Lower leg skin (tissue), 3 donors: ENCODE data around the gene GLB1L2.

Source experiments
- POLR2A ChIP-seq, 2 donors: fragments of 450-650 bp; IDR thresholded peaks; one replicate each; pipeline ENCODE4 v1.6.1; 2016 to 2017; ENCODE audit warnings: antibody characterized with exemption in 2 of 2, mild to moderate bottlenecking in 1 of 2, moderate library complexity in 1 of 2
- TF ChIP-seq, protein P1 (sequence below), 3 donors: fragments of 450-650 bp; IDR thresholded peaks; one replicate each; pipeline ENCODE4 v1.5.1; 2016; ENCODE audit warnings: antibody characterized with exemption in 3 of 3, mild to moderate bottlenecking in 3 of 3, moderate library complexity in 2 of 3

DNA sequence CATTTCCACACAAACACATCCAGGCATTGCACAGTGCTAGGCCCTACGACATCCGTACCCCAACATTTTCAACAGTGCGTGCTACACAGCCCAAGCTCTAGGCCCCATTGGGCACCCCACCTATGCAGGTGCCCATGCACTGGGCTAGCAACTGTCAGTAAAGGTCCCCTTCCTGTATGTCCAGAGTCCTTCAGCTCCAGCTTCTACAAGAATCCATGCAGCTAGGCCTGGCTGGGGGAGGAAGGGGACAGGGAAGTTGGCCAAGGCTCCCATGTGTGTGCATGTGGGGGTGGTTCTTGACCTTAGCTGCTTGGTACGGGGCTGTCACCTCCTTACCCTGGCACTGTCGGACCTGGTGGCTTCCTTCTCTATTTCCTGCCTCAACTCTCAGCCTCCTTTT is 79.0 kb downstream of the GLB1L2 start:
- TF ChIP-seq, protein P1, sequence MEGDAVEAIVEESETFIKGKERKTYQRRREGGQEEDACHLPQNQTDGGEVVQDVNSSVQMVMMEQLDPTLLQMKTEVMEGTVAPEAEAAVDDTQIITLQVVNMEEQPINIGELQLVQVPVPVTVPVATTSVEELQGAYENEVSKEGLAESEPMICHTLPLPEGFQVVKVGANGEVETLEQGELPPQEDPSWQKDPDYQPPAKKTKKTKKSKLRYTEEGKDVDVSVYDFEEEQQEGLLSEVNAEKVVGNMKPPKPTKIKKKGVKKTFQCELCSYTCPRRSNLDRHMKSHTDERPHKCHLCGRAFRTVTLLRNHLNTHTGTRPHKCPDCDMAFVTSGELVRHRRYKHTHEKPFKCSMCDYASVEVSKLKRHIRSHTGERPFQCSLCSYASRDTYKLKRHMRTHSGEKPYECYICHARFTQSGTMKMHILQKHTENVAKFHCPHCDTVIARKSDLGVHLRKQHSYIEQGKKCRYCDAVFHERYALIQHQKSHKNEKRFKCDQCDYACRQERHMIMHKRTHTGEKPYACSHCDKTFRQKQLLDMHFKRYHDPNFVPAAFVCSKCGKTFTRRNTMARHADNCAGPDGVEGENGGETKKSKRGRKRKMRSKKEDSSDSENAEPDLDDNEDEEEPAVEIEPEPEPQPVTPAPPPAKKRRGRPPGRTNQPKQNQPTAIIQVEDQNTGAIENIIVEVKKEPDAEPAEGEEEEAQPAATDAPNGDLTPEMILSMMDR (IDR thresholded peaks at IDR 0.05) = no peak
- no peak for TF ChIP-seq POLR2A (IDR thresholded peaks at IDR 0.05)
